Measurements from ENCODE around the gene HSPB2. TPM values are rescaled to one million over a fixed set of nuclear protein-coding genes. Genes with fewer than 3 reads are reported as not detected.
A peak's percentile ranks its signal among the peaks of the same experiment; 100 is the strongest.
"Not testable (repeated sequence)": the region's sequence is repeated elsewhere in the genome, so short reads cannot be mapped to it uniquely, and the experiment has no call there.

Gene HSPB2
- total RNA-seq (2014; rRNA removed): 0.58 and 1.6 TPM in 2 replicates
- polyA plus RNA-seq (2012): 49.2 TPM

- no peak for DNase-seq (ENCODE audit: low read depth)
Observed at GRCh38 chr11:111912535-111912934, at the start of gene HSPB2. Gene HSPB2, plus strand, starts transcription at chr11:111912734. Its CDS starts 96 bp downstream, at chr11:111912830.

- DNase-seq (ENCODE audit: low read depth): no peak
Observed at GRCh38 chr11:111870113-111870512, 42.4 kb upstream of the HSPB2 start.

GRCh38 chr11:111870522-111870885 lies 42.0 kb upstream of the HSPB2 start:
- no peak for DNase-seq (ENCODE audit: low read depth)

GRCh38 chr11:111870886-111871692 lies 41.4 kb upstream of the HSPB2 start, which contains the start of gene ALG9:
Gene ALG9, minus strand, starts transcription at chr11:111871581. Its CDS starts 99 bp downstream, at chr11:111871482.
- DNase-seq (ENCODE audit: low read depth): peak; percentile 83

GRCh38 chr11:111871693-111872161 lies 40.8 kb upstream of the HSPB2 start:
- peak; percentile 7 for DNase-seq (ENCODE audit: low read depth)

GRCh38 chr11:111878385-111878848 lies 34.1 kb upstream of the HSPB2 start:
- peak; percentile 45 for DNase-seq (ENCODE audit: low read depth)

- DNase-seq (ENCODE audit: low read depth): peak; percentile 97
Observed at GRCh38 chr11:111878849-111879636, 33.5 kb upstream of the HSPB2 start, which contains the start of the genes CFAP68 and FDXACB1. Gene CFAP68, plus strand, starts transcription at chr11:111879541. Its CDS starts 20 bp downstream, at chr11:111879561. Gene FDXACB1, minus strand, starts transcription at chr11:111879165. Its CDS starts 33 bp downstream, at chr11:111879132.

- DNase-seq (ENCODE audit: low read depth): no peak
Observed at GRCh38 chr11:111879637-111879960, 32.9 kb upstream of the HSPB2 start.

- DNase-seq (ENCODE audit: low read depth): no peak
Observed at GRCh38 chr11:111882202-111882601, 30.3 kb upstream of the HSPB2 start.

- not testable (repeated sequence) for DNase-seq (ENCODE audit: low read depth)
Observed at GRCh38 chr11:111885053-111885452, 27.5 kb upstream of the HSPB2 start.

GRCh38 chr11:111886032-111886431 lies 26.5 kb upstream of the HSPB2 start:
- no peak for DNase-seq (ENCODE audit: low read depth)

- DNase-seq (ENCODE audit: low read depth): no peak
Observed at GRCh38 chr11:111886844-111887243, 25.7 kb upstream of the HSPB2 start.

GRCh38 chr11:111905411-111905810 lies 7.1 kb upstream of the HSPB2 start:
- no peak for DNase-seq (ENCODE audit: low read depth)

- DNase-seq (ENCODE audit: low read depth): no peak
Observed at GRCh38 chr11:111906680-111907079, 5.9 kb upstream of the HSPB2 start.

GRCh38 chr11:111908639-111909305 lies 3.8 kb upstream of the HSPB2 start:
- DNase-seq (ENCODE audit: low read depth): no peak

- DNase-seq (ENCODE audit: low read depth): no peak
Observed at GRCh38 chr11:111909378-111909777, 3.2 kb upstream of the HSPB2 start.

GRCh38 chr11:111910676-111911562 lies 1.6 kb upstream of the HSPB2 start:
- DNase-seq (ENCODE audit: low read depth): peak; percentile 26

GRCh38 chr11:111911563-111912401 lies 752 bp upstream of the HSPB2 start, which contains the start of gene CRYAB:
Gene CRYAB, minus strand, starts transcription at chr11:111911770. Its CDS starts 46 bp downstream, at chr11:111911724.
- DNase-seq (ENCODE audit: low read depth): peak; percentile 88
